ENCODE data around the gene DPYD. TPM values are rescaled to one million over a fixed set of nuclear protein-coding genes. Genes with fewer than 3 reads are reported as not detected.

Gene DPYD
- total RNA-seq, 2 donors from 2014 or later: 9.2 to 17.5 TPM

- H3K4me3 Mint-ChIP-seq: no peak overlapping the region
- Histone ChIP-seq H3K27me3 (ENCODE audit: control insufficient read depth, insufficient read depth, low read length, poor library complexity, severe bottlenecking) (no peaks in the 10 kb centered on the region), H3K36me3 (ENCODE audit: control insufficient read depth, insufficient read depth, low read length) (no peaks in the 10 kb centered on the region), H3K9ac (ENCODE audit: extremely low read depth, low read length, poor library complexity, severe bottlenecking) (no peak overlapping the region), H3K4me1 (ENCODE audit: control insufficient read depth, insufficient read depth, low read length) (no peaks in the 10 kb centered on the region), H3K4me3 (ENCODE audit: low read length) (no peak overlapping the region), H3K9me3 (ENCODE audit: control insufficient read depth, low read length) (no peaks in the 10 kb centered on the region), H3K27ac (ENCODE audit: low read depth, low read length) (no peak overlapping the region)
- 100% methylated on average over 1 of the region's 1 CpG for WGBS, 2 experiments (ENCODE audit: insufficient coverage in 1 of 2, insufficient read length in 1 of 2)
- H3K27ac Mint-ChIP-seq: no peak overlapping the region
- DNase-seq: no peak
- no peaks in the 10 kb centered on the region for H3K4me1 Mint-ChIP-seq
- H3K27me3 Mint-ChIP-seq (ENCODE audit: insufficient read depth): no peaks in the 10 kb centered on the region
- no peaks in the 10 kb centered on the region for H3K36me3 Mint-ChIP-seq (ENCODE audit: low read depth)
- no peaks in the 10 kb centered on the region for H3K9me3 Mint-ChIP-seq
- TF ChIP-seq, protein P1, sequence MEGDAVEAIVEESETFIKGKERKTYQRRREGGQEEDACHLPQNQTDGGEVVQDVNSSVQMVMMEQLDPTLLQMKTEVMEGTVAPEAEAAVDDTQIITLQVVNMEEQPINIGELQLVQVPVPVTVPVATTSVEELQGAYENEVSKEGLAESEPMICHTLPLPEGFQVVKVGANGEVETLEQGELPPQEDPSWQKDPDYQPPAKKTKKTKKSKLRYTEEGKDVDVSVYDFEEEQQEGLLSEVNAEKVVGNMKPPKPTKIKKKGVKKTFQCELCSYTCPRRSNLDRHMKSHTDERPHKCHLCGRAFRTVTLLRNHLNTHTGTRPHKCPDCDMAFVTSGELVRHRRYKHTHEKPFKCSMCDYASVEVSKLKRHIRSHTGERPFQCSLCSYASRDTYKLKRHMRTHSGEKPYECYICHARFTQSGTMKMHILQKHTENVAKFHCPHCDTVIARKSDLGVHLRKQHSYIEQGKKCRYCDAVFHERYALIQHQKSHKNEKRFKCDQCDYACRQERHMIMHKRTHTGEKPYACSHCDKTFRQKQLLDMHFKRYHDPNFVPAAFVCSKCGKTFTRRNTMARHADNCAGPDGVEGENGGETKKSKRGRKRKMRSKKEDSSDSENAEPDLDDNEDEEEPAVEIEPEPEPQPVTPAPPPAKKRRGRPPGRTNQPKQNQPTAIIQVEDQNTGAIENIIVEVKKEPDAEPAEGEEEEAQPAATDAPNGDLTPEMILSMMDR (conservative IDR thresholded peaks at IDR 0.05): no peak
These were observed 579.9 kb downstream of the DPYD start for GRCh38 chr1:97340951-97341350.

GRCh38 chr1:97338347-97338746, 582.5 kb downstream of the DPYD start:
- Histone ChIP-seq H3K9me3 (ENCODE audit: control insufficient read depth, low read length) (no peaks in the 10 kb centered on the region), H3K27me3 (ENCODE audit: control insufficient read depth, insufficient read depth, low read length, poor library complexity, severe bottlenecking) (no peaks in the 10 kb centered on the region), H3K4me1 (ENCODE audit: control insufficient read depth, insufficient read depth, low read length) (no peaks in the 10 kb centered on the region), H3K4me3 (ENCODE audit: low read length) (no peak overlapping the region), H3K9ac (ENCODE audit: extremely low read depth, low read length, poor library complexity, severe bottlenecking) (no peak overlapping the region), H3K27ac (ENCODE audit: low read depth, low read length) (no peak overlapping the region), H3K36me3 (ENCODE audit: control insufficient read depth, insufficient read depth, low read length) (no peaks in the 10 kb centered on the region)
- Mint-ChIP-seq H3K27me3 (ENCODE audit: insufficient read depth) (no peaks in the 10 kb centered on the region), H3K4me1 (peaks cover 4% of the 10 kb centered on the region), H3K36me3 (ENCODE audit: low read depth) (no peaks in the 10 kb centered on the region), H3K27ac (no peak overlapping the region), H3K9me3 (no peaks in the 10 kb centered on the region), H3K4me3 (no peak overlapping the region)
- TF ChIP-seq, protein P1 (conservative IDR thresholded peaks at IDR 0.05): no peak
- no peak for DNase-seq
- 97% methylated on average over 4 of the region's 4 CpGs; no CpG with 5 or more reads in 1 of the 2 experiments for WGBS, 2 experiments (ENCODE audit: insufficient coverage in 1 of 2, insufficient read length in 1 of 2)

GRCh38 chr1:97337250-97338030, 583.4 kb downstream of the DPYD start:
- H3K4me3 Mint-ChIP-seq: no peak overlapping the region
- Histone ChIP-seq H3K27ac (ENCODE audit: low read depth, low read length) (no peak overlapping the region), H3K4me1 (ENCODE audit: control insufficient read depth, insufficient read depth, low read length) (no peaks in the 10 kb centered on the region), H3K4me3 (ENCODE audit: low read length) (no peak overlapping the region), H3K9me3 (ENCODE audit: control insufficient read depth, low read length) (no peaks in the 10 kb centered on the region), H3K27me3 (ENCODE audit: control insufficient read depth, insufficient read depth, low read length, poor library complexity, severe bottlenecking) (no peaks in the 10 kb centered on the region), H3K9ac (ENCODE audit: extremely low read depth, low read length, poor library complexity, severe bottlenecking) (no peak overlapping the region), H3K36me3 (ENCODE audit: control insufficient read depth, insufficient read depth, low read length) (no peaks in the 10 kb centered on the region)
- WGBS, 2 experiments (ENCODE audit: insufficient coverage in 1 of 2, insufficient read length in 1 of 2): 85 to 100% methylated on average over 2 to 6 of the region's 6 CpGs
- H3K36me3 Mint-ChIP-seq (ENCODE audit: low read depth): no peaks in the 10 kb centered on the region
- TF ChIP-seq, protein P1 (conservative IDR thresholded peaks at IDR 0.05): no peak
- peaks cover 4% of the 10 kb centered on the region for H3K4me1 Mint-ChIP-seq
- no peak for DNase-seq
- H3K9me3 Mint-ChIP-seq: no peaks in the 10 kb centered on the region
- H3K27me3 Mint-ChIP-seq (ENCODE audit: insufficient read depth): no peaks in the 10 kb centered on the region
- no peak overlapping the region for H3K27ac Mint-ChIP-seq

Measured in endodermal cell (in vitro differentiated cells).